ENCODE data around the gene DST.
"Not testable (repeated sequence)": the region's sequence is repeated elsewhere in the genome, so short reads cannot be mapped to it uniquely, and the experiment has no call there.

Gene DST

DNA sequence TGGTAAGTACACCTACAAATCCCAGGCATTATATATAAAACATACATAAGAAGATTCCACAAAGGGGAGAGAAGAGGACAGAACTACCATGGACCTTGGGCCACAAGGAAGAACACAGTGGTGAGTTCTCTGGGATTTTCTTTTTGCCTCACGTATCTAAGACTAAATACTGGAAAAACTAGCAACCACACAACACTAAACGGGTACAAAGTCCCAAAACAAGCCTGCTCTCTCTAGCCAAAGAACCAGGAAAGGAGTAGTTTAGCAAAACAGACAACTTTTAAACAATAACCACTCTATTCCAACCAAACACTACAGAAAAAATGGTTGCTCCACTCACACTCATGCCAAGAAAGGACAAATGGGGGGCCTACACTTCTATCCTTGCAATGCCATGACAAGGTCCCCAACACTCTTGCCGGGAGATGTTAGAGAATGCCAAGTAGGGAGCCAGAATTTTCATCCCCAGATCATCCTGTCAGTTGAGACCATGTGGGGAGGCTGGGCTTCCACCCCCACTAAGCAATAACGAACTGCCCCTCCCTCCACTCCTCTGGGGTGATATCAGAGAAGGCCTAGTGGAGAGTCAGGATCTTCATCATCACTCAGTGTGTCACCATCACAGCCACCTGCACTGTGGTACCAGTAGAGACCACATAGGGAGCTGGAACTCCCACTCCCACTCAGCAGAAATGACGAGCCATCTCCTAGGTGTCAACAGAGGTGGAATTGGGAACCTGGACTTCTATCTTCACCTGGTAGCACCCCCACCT, 123.5 kb downstream of the DST start:
- DNase-seq (ENCODE audit: low read depth in 2 of 3, low spot score in 2 of 3) = no peak

GRCh38 chr6:56517155-56517745, 125.4 kb downstream of the DST start:
- DNase-seq (ENCODE audit: low read depth in 2 of 3, low spot score in 2 of 3) = no peak

DNA sequence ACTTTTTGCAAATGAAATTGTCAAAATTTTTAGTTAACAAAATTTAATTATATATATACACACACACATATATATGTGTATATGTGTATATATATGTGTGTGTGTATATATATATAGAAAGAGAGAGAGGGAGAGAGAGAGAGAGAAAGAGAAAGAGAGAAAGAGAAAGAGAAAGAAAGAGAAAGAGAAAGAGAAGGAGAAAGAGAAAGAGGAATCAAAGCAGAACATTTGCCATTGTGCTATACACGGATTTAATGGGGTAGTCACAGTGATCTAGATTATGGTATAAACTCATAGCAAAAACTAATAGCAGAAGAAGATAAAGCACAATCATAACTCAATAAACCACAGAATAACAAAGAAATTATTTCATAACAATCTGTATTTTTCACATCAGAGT, 126.7 kb downstream of the DST start:
- no peak for DNase-seq (ENCODE audit: low read depth in 2 of 3, low spot score in 2 of 3)

- no peak for DNase-seq (ENCODE audit: low read depth in 2 of 3, low spot score in 2 of 3)
These were observed 127.4 kb downstream of the DST start for GRCh38 chr6:56515081-56515905.

DNA sequence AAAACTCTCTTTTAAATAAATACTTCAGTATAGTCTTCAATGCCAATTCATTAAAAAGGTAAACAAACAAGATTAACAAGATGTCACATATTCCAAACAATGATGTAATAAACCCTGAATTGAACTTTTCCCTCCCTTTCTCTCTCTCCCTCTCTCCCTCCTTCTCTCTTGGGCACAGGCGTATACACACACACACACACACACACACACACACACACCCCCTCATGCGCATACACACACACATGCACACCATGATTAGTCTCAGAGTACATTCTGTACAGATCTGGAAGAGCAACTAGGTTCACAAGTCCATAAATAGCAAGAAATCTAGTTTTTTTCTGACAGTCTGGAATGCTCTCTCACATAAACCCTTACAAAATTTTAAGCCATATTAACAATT, 128.3 kb downstream of the DST start:
- no peak for DNase-seq (ENCODE audit: low read depth in 2 of 3, low spot score in 2 of 3)

DNA sequence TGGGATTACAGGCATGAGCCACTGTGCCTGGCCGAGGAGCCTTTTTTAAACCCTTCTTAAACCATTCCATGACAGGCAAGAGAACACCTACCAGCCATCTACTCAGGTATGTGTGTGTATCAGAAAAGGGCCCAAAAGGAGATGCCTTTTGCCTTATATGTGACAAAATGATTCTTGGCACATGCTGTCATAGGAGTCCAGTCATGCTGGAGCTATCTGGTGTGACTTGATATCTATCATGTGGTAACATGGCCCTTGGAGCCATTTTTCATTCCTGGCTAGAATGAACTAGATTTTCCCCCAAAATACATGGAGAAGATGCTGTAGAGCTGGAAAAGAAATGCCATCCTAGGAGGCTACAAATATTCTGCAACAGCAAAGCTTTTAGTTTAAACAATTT, 129.1 kb downstream of the DST start:
- DNase-seq (ENCODE audit: low read depth in 2 of 3, low spot score in 2 of 3) = no peak

DNA sequence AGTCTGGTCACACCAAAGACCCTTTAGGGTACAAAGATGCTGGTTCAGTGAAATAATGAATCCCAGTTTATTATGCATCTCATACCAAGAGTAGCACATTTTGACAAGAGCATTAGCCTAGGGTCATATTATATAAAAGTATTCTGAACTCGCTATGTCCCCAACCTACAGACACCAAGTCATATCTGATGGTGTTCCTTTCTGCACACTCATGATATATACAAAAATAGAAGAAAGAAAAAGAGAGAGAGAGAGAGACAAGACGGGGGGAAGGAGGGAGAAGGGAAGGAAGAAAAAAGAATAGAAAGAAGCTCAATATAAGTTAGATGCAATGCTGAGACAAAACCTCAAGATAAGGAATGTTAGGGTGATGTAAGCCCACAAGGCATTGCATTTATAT, 131.1 kb downstream of the DST start:
- no peak for DNase-seq (ENCODE audit: low read depth in 2 of 3, low spot score in 2 of 3)

- DNase-seq (ENCODE audit: low read depth in 2 of 3, low spot score in 2 of 3) = no peak
These were observed 131.6 kb downstream of the DST start for GRCh38 chr6:56510984-56511531.

DNA sequence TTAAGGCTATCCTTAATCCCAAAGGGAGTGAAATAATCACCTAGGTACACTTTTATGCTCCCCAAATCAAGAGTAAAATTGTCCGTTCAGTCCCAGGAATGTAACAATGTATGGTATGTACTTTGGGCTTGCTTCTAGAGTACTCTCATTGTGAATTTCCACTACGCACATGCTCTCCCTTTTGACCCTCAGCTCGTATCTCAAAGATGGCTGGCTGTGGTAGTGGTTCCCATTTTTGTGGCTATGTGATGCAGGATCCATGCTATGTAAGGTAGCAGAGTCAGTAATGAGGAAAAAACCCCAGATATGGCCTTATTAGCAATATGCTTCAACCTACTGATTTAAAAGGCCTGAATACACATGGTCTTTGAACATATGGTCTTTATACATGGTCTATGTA, 133.7 kb downstream of the DST start:
- no peak for DNase-seq (ENCODE audit: low read depth in 2 of 3, low spot score in 2 of 3)

DNA sequence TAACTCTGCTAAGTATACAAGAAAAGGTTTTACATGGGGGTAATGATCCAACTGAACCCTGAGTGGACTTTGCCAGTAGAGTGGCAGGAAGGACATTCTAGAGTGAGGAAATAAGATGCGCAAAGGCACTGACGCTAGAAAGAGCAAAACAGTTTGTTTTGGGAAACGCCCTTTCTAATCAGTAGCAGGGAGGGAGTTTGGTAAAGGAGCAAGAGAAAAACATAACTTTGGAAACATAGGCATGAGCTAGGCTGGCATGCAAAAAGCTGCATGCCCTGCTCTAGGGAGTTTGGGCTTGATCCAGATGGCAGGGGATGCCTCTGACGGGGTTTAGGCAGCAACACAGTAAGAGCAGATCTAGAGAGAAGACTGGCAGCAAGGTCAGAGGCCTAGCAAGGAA, 135.2 kb downstream of the DST start:
- DNase-seq (ENCODE audit: low read depth in 2 of 3, low spot score in 2 of 3) = no peak

DNA sequence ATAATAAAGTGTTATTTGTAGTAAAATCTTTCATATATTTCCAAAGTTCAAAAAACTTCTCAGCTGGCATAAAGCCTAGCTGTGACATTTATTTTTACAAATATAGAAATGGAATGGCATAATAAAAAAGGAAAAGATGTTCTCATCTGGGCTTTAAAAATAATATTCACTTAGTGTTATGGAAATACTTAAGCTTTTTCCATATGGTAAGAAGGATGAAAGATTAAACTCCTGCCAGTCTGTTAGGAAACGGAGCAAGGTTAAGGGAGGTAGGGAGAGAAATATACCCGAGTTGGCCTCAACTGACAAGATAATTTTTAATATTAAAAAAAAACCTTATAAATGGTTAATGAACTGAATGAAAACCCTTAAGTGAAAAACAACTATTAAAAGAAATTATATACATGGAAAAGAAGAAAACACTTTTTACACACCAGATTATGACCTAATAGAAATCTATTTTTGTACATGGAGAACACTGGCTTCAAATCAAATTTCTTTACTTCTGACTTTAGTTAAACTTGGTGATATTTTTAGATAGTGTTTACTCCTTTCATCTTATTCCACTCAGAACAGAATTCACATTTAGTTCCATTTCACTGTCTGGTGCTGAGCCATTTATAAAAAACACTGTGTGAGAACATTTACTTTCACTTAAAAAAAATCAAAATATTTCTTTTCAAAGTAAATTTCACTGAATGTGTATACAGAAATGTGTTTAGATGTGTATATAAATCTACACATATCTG, 137.0 kb downstream of the DST start:
- no peak for DNase-seq (ENCODE audit: low read depth in 2 of 3, low spot score in 2 of 3)

GRCh38 chr6:56501993-56502392, 140.7 kb downstream of the DST start:
- DNase-seq (ENCODE audit: low read depth in 2 of 3, low spot score in 2 of 3) = no peak

- no peak for DNase-seq (ENCODE audit: low read depth in 2 of 3, low spot score in 2 of 3)
These were observed 143.6 kb downstream of the DST start for GRCh38 chr6:56499095-56499494.

- DNase-seq (ENCODE audit: low read depth in 2 of 3, low spot score in 2 of 3) = no peak
These were observed 145.0 kb downstream of the DST start for GRCh38 chr6:56497691-56498090.

DNA sequence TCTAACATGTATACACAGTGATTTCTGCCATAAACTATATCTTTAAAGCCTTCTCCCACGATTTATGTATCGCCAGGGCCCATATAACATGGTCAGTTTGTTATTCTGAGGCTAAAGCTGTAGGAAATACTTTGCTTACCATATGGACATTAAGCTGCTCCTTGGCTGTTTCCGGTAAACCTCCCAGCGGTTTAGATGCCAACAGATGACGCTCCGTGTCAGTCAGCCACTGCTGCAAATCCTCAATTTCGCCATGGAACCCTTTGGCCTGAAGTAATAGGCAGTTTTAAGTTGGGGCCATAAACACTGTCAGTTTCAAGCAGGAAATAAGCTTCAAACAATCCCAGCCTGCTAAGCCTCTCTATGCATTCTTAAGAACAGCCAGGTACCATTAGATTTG, 145.4 kb downstream of the DST start:
- DNase-seq (ENCODE audit: low read depth in 2 of 3, low spot score in 2 of 3) = no peak

GRCh38 chr6:56496650-56497049, 146.0 kb downstream of the DST start:
- DNase-seq (ENCODE audit: low read depth in 2 of 3, low spot score in 2 of 3) = not testable (repeated sequence)

- no peak for DNase-seq (ENCODE audit: low read depth in 2 of 3, low spot score in 2 of 3)
These were observed 147.0 kb downstream of the DST start for GRCh38 chr6:56495654-56496053.

GRCh38 chr6:56491606-56492328, 150.9 kb downstream of the DST start:
- DNase-seq (ENCODE audit: low read depth in 2 of 3, low spot score in 2 of 3) = no peak

DNA sequence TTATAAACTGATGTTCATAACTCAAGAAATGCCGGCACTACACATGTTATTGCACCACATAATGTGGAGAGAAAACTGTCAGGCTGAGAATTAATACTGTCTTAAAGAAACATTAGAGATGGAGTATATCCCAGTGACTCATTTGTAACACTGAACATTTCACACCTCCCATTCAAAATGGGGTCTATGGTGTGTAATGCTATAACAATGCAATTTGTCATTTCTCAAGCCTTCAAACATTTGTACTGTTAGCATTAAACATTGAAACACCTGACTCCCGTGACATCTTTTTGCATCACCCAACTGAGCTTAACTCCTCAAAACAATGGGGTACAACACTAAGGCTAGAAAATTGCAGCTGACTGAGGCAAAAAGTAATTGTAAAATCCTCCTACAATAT, 151.7 kb downstream of the DST start:
- no peak for DNase-seq (ENCODE audit: low read depth in 2 of 3, low spot score in 2 of 3)

- no peak for DNase-seq (ENCODE audit: low read depth in 2 of 3, low spot score in 2 of 3)
These were observed 153.1 kb downstream of the DST start for GRCh38 chr6:56489559-56489958.

DNA sequence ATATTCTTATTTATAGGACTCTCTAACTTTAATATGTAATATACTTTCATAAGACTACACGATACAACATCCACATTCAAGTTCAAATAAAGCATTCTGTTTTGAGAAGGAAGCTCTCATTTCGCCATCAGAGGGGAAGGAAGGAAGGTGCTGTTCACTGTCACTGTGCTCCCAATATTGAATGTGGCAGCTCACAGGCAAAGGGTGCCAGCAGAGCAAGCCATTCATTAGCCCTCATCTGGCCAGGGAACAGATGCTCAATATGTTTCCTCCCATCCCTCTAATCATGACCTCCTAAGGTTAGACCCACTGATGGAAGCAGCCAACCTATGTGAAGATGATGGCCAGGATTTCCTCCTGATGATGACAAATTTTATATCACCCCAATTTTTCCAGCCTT, 154.4 kb downstream of the DST start:
- DNase-seq (ENCODE audit: low read depth in 2 of 3, low spot score in 2 of 3) = no peak
